GM12892 (cell line): Measurements from ENCODE around the gene IFNA2.
A peak's percentile ranks its signal among the peaks of the same experiment; 100 is the strongest.
"Not testable (repeated sequence)": the region's sequence is repeated elsewhere in the genome, so short reads cannot be mapped to it uniquely, and the experiment has no call there.

Experiments used
- DNase-seq: peaks from one replicate; pipeline ENCODE4 v3.0.0; 2011; ENCODE audit not compliant: insufficient read length
- FAIRE-seq: peaks from 2 replicates; lab custom pipeline; 2011; peaks lifted over from hg19 to GRCh38; lab: Jason Lieb, UNC
- POLR2A ChIP-seq: IDR thresholded peaks from 2 replicates; pipeline ENCODE4 v1.6.1; 2011; ENCODE audit warnings: low read depth, low read length, control low read depth
- POLR2AphosphoS5 ChIP-seq: IDR thresholded peaks from 2 replicates; pipeline ENCODE4 v1.6.1; 2011; ENCODE audit warnings: low read depth, low read length, control low read depth
- TAF1 ChIP-seq: IDR thresholded peaks from 2 replicates; pipeline ENCODE4 v1.6.1; 2011; ENCODE audit warnings: low read depth, mild to moderate bottlenecking, control low read depth, low read length, borderline replicate concordance

IFNA2 gene

DNA sequence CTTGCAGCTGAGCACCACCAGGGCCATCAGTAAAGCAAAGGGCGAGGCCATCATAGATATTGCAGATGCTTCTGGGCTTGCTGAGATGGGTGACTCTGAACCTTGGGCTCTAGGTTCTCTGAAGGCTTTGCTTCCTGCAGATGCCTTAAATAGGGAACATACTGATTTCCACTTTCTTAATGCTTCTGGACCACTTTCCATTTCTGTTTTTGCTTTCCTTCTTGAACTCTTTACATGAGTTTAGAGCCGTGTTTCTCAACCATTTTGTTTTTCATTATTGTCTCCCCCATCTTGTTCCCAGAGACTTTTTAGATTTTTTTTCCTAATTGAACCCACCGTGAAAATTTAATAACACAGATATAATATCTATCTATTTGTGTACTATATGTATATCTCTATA is 17.2 kb downstream of the IFNA2 start, which contains the start of gene IFNA13:
TSS of gene IFNA13 (minus strand) at position 101 of the 400 bp plus-strand sequence. CDS start at position 54, 47 bp downstream.
- FAIRE-seq (peak; percentile 14), DNase-seq (no peak)
- no peak for TF ChIP-seq POLR2AphosphoS5
- no peak for TF ChIP-seq POLR2A
- no peak for TF ChIP-seq TAF1

DNA sequence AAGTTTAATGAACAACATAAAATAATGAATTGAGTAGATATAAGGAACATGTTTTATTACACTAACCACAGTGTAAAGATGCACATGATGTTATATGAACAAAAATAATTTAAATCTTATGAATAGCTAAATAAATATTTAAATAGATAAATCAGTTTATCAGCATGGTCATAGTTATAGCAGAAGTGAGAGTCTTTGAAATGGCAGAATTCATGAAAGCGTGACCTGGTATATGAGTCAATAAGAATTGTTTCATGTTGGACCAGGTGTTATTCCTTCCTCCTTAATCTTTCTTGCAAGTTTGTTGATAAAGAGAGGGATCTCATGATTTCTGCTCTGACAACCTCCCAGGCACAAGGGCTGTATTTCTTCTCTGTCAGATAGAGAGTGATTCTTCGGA is 18.0 kb downstream of the IFNA2 start:
- DNase-seq, FAIRE-seq: not testable (repeated sequence)

GRCh38 chr9:21362287-21362686 is 22.9 kb downstream of the IFNA2 start:
- FAIRE-seq (no peak), DNase-seq (no peak)
- no peak for TF ChIP-seq POLR2A
- no peak for TF ChIP-seq POLR2AphosphoS5
- no peak for TF ChIP-seq TAF1

DNA sequence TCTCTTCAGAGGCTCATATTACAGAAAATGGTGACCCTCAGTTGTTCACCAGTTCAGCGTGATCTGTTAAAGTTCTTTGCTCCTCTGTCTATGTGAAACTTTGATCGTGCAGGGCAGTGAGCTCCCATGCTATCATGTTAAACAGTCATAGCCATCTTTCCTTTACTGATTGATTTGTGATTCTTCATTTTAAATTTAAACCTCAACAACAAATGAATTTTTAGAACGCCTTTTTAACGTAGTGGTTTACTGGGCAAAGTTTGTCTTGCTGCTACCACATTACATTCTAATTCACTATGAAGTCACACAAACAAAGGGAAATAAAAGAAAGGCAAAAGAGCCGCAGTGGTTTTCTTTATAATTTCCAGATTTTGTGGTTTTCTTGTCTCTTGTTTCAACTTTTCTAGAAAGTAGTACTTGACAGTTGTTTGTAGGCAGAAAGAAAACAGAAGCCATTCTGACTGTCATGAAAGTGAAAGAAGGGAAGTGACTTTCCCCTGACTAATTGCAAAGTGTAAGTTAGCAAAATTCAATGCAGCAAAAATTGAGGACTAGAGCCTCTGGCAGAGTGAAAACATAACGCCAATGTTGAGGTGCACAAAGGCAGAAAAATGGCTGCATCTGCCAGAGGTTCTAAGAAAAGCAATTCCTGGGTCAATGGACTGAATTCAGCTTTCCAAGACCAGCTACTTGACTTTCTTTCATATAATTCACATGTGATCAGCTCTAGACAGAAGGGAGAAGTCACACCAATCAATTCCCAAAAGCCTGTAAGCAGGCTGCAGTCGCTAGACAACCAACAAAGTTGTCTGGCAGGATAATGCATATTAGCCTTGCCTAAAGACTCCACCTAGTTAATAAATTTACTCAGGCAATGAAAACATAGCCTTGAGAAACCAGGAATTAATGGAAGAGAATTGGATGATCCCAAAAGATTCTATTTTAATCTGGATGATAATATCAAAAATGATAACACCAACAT is 27.4 kb downstream of the IFNA2 start:
- no peak for DNase-seq
- FAIRE-seq, result peak; percentile 90
- TF ChIP-seq TAF1, result no peak
- TF ChIP-seq POLR2AphosphoS5, result no peak
- TF ChIP-seq POLR2A, result no peak

GRCh38 chr9:21350787-21351186 is 34.4 kb downstream of the IFNA2 start, which contains the start of gene IFNA6:
IFNA6 (minus strand) TSS chr9:21350887; CDS start chr9:21350887, 0 bp downstream.
- TF ChIP-seq TAF1 (no peak), POLR2A (no peak)
- DNase-seq, result no peak
- FAIRE-seq, result no peak

DNA sequence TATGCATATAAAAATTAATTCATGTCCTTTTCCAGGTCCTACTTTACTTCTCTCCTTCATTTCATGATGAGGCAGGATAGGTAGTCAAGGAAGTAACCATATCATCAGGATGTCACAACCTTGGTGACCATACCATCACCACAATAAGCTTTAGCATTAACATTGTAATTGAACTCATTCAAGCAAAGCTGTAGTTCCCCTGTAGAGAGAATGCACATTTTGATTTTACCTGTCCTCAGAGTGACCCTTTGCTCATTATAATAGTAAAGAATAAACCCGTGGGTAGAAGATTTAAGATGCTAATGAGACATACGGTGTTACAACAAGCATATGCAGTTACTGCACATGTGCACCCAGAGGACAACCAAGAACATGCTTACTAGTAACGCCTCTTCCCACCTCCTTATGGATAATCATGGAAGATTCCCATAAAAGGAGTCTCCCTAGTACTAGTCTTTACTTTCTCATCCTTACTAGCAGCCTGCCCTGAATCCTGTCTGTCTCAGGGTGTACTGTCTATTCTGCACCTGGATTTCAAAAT is 36.7 kb downstream of the IFNA2 start:
- no peak for FAIRE-seq
- TF ChIP-seq POLR2AphosphoS5 (no peak), POLR2A (no peak), TAF1 (no peak)
- no peak for DNase-seq

- DNase-seq (no peak), FAIRE-seq (no peak)
- TF ChIP-seq POLR2A (no peak), TAF1 (no peak), POLR2AphosphoS5 (no peak)
Observed at GRCh38 chr9:21340735-21341134, 44.5 kb downstream of the IFNA2 start.

GRCh38 chr9:21336457-21336856 is 48.7 kb downstream of the IFNA2 start:
- DNase-seq (no peak), FAIRE-seq (no peak)
- TF ChIP-seq POLR2A (no peak), TAF1 (no peak), POLR2AphosphoS5 (no peak)

- DNase-seq (peak; percentile 80), FAIRE-seq (peak; percentile 97)
- TF ChIP-seq TAF1 (0 out of 2 replicates have a peak, but pooled peaks have one; percentile 29), POLR2AphosphoS5 (peak; percentile 70), POLR2A (peak; percentile 76; the same call in 1 of the 2 replicates)
Observed at GRCh38 chr9:21334701-21335632, 50.2 kb downstream of the IFNA2 start, which contains the start of gene KLHL9. KLHL9 (minus strand) TSS chr9:21335404; CDS start chr9:21334859, 545 bp downstream.
